ENCODE data around the gene KRT7.

DNA sequence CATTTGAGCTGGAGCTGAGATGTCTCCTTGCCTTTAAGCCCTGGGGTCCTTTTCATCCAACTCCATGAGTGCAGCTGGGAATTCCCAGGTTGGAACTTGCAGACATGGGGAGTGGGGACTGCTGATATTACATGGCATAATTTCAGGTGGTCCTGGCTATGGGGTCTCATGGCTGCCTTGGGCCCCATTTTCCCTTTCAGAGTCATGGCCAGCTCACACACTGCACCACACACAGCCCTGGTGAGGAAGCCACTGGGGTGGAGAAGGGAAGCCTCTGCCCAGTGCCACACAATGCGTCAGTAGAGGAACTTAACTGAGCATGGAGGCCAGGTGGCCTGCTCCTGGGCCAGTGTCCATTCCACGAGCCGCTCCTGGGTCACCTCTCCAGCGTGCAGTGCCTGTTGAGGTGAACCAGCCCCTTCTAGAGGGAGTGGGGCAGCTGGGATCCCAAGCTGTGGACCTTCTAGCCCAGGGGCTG, 24.1 kb downstream of the KRT7 start:
- no peak for TF ChIP-seq POLR2AphosphoS5 (IDR thresholded peaks at IDR 0.05; ENCODE audit: low read depth)
- TF ChIP-seq, protein P1, sequence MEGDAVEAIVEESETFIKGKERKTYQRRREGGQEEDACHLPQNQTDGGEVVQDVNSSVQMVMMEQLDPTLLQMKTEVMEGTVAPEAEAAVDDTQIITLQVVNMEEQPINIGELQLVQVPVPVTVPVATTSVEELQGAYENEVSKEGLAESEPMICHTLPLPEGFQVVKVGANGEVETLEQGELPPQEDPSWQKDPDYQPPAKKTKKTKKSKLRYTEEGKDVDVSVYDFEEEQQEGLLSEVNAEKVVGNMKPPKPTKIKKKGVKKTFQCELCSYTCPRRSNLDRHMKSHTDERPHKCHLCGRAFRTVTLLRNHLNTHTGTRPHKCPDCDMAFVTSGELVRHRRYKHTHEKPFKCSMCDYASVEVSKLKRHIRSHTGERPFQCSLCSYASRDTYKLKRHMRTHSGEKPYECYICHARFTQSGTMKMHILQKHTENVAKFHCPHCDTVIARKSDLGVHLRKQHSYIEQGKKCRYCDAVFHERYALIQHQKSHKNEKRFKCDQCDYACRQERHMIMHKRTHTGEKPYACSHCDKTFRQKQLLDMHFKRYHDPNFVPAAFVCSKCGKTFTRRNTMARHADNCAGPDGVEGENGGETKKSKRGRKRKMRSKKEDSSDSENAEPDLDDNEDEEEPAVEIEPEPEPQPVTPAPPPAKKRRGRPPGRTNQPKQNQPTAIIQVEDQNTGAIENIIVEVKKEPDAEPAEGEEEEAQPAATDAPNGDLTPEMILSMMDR (IDR thresholded peaks at IDR 0.05; ENCODE audit: insufficient read depth, low read length): no peak
- TF ChIP-seq, protein P2, sequence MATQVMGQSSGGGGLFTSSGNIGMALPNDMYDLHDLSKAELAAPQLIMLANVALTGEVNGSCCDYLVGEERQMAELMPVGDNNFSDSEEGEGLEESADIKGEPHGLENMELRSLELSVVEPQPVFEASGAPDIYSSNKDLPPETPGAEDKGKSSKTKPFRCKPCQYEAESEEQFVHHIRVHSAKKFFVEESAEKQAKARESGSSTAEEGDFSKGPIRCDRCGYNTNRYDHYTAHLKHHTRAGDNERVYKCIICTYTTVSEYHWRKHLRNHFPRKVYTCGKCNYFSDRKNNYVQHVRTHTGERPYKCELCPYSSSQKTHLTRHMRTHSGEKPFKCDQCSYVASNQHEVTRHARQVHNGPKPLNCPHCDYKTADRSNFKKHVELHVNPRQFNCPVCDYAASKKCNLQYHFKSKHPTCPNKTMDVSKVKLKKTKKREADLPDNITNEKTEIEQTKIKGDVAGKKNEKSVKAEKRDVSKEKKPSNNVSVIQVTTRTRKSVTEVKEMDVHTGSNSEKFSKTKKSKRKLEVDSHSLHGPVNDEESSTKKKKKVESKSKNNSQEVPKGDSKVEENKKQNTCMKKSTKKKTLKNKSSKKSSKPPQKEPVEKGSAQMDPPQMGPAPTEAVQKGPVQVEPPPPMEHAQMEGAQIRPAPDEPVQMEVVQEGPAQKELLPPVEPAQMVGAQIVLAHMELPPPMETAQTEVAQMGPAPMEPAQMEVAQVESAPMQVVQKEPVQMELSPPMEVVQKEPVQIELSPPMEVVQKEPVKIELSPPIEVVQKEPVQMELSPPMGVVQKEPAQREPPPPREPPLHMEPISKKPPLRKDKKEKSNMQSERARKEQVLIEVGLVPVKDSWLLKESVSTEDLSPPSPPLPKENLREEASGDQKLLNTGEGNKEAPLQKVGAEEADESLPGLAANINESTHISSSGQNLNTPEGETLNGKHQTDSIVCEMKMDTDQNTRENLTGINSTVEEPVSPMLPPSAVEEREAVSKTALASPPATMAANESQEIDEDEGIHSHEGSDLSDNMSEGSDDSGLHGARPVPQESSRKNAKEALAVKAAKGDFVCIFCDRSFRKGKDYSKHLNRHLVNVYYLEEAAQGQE (IDR thresholded peaks at IDR 0.05; ENCODE audit: insufficient replicate concordance, low read depth): no peak
- no peak for TF ChIP-seq GABPA (IDR thresholded peaks at IDR 0.05; ENCODE audit: low read depth)
